ENCODE measurements around the gene ITGB8. TPM values are rescaled to one million over a fixed set of nuclear protein-coding genes. Genes with fewer than 3 reads are reported as not detected.

The ITGB8 gene
- total RNA-seq, 1 experiment from 2014 or later = 1.9 TPM

- no peak overlapping the region for H3K4me3 Mint-ChIP-seq
- no peaks in the 10 kb centered on the region for H3K36me3 Mint-ChIP-seq
- peaks cover 7% of the 10 kb centered on the region for H3K4me1 Mint-ChIP-seq
- DNase-seq (ENCODE audit: low spot score) (no peak), ATAC-seq (no peak)
- POLR2A ChIA-PET = no interaction called here
- no peaks in the 10 kb centered on the region for H3K27me3 Mint-ChIP-seq (ENCODE audit: low read depth)
- no peaks in the 10 kb centered on the region for H3K9me3 Mint-ChIP-seq
- H3K27ac Mint-ChIP-seq = no peak overlapping the region
- CTCF ChIA-PET = no interaction called here
- TF ChIP-seq SMAD3 (CRISPR knock-in tag; IDR thresholded peaks at IDR 0.05; ENCODE audit: borderline replicate concordance) = no peak
These were observed 13.3 kb upstream of the ITGB8 start for GRCh38 chr7:20317413-20317812.

- ChIA-PET POLR2A (no interaction called here), CTCF (interaction anchor here (0.9 to 1.5 kb wide), 3 partner anchors 12 to 571 kb away, joined by 3 to 5 read pairs (median 5); partner anchors contain the start of gene ITGB8)
- Mint-ChIP-seq H3K4me3 (no peak overlapping the region), H3K9me3 (no peaks in the 10 kb centered on the region), H3K27me3 (ENCODE audit: low read depth) (no peaks in the 10 kb centered on the region), H3K36me3 (no peaks in the 10 kb centered on the region), H3K4me1 (peaks cover 2% of the 10 kb centered on the region), H3K27ac (no peak overlapping the region)
- ATAC-seq = no peak
- TF ChIP-seq ZNF121 (CRISPR knock-in tag; IDR thresholded peaks at IDR 0.05) (no peak), HMGA2 (CRISPR knock-in tag; IDR thresholded peaks at IDR 0.05) (no peak), OVOL2 (CRISPR knock-in tag; IDR thresholded peaks at IDR 0.05; ENCODE audit: borderline replicate concordance) (no peak), GRHL2 (CRISPR knock-in tag; IDR thresholded peaks at IDR 0.05; ENCODE audit: insufficient replicate concordance, severe bottlenecking) (no peak), HMGXB4 (CRISPR knock-in tag; IDR thresholded peaks at IDR 0.05) (no peak), ZNF219 (CRISPR knock-in tag; IDR thresholded peaks at IDR 0.05; ENCODE audit: borderline replicate concordance) (no peak), AFF4 (CRISPR knock-in tag; IDR thresholded peaks at IDR 0.05; ENCODE audit: borderline replicate concordance) (no peak), CBFB (CRISPR knock-in tag; IDR thresholded peaks at IDR 0.05; ENCODE audit: low read depth) (no peak), PRRX2 (CRISPR knock-in tag; IDR thresholded peaks at IDR 0.05) (no peak), RORB (CRISPR knock-in tag; IDR thresholded peaks at IDR 0.05) (no peak), MLX (CRISPR knock-in tag; IDR thresholded peaks at IDR 0.05) (no peak), CREM (CRISPR knock-in tag; IDR thresholded peaks at IDR 0.05) (no peak), IRF2 (CRISPR knock-in tag; IDR thresholded peaks at IDR 0.05; ENCODE audit: borderline replicate concordance, low read depth) (no peak), ZBTB43 (CRISPR knock-in tag; IDR thresholded peaks at IDR 0.05) (no peak), E2F5 (CRISPR knock-in tag; IDR thresholded peaks at IDR 0.05) (no peak)
- no peak for DNase-seq (ENCODE audit: low spot score)
These were observed 11.8 kb upstream of the ITGB8 start for GRCh38 chr7:20318933-20319332.
